NCI-H2171 treated with DMSO at 0.1 percent for 48 hours (cell line): ENCODE measurements around the gene VPS45.
A peak's percentile ranks its signal among the peaks of the same experiment; 100 is the strongest.
"Not testable (repeated sequence)": the region's sequence is repeated elsewhere in the genome, so short reads cannot be mapped to it uniquely, and the experiment has no call there.

Experiments used
- DNase-seq: peaks from one replicate; lab custom pipeline; 2025; lab: John Stamatoyannopoulos, UW

The VPS45 gene

DNA sequence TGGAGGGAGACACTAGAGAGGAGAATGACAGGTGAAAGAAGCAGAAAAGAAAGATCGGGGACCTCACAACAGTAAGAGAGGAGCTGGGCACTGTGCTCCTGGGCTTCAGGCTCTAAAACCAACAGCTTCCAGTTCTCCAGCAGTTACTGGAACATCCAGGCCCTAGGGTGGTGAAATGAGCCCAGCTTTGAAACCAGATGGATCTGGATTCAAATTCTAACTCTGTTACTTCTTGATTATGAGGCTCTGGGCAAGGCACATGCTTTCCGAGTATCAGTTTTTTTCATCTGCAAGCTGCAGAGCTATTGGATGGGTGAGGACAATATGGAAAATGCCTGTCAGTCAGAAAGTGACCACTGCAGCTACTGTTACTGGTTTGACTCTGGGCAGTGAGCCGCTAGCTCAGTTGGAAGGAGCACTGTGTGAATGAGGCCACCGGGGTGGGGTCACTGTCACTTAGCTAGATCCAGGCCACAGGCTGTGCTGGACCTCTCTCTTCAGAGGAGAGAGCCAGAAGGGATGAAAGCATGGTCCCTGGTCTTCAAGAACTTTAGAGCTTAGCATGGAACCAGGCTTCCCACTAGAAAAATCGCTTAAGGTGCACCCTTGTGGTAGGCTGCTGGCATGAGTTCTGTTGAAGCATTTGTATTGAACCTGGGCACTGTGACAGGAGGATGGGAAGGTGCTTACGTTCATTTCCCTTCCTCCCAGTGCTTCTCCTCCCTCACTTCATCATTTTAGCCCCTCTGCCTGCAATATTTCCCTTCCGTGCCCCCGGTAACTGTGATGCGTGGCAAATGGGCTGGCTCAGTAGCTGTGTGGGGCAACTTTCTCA lies 94.4 kb downstream of the VPS45 start:
- DNase-seq, result peak; percentile 36

DNA sequence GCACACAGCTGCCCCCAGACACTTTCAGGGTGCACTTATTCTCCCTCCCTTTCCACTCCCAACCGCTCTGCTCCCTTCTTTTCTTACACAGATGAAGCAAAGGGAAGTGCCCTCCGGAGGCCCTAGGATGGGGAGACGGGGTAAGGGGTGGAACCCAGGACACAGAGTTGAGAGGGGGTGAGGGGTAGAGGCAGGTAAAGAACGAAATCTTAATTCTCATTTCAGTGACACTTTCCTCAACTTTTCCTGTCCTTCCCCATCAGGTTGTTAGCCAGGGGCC lies 94.9 kb downstream of the VPS45 start:
- no peak for DNase-seq

DNA sequence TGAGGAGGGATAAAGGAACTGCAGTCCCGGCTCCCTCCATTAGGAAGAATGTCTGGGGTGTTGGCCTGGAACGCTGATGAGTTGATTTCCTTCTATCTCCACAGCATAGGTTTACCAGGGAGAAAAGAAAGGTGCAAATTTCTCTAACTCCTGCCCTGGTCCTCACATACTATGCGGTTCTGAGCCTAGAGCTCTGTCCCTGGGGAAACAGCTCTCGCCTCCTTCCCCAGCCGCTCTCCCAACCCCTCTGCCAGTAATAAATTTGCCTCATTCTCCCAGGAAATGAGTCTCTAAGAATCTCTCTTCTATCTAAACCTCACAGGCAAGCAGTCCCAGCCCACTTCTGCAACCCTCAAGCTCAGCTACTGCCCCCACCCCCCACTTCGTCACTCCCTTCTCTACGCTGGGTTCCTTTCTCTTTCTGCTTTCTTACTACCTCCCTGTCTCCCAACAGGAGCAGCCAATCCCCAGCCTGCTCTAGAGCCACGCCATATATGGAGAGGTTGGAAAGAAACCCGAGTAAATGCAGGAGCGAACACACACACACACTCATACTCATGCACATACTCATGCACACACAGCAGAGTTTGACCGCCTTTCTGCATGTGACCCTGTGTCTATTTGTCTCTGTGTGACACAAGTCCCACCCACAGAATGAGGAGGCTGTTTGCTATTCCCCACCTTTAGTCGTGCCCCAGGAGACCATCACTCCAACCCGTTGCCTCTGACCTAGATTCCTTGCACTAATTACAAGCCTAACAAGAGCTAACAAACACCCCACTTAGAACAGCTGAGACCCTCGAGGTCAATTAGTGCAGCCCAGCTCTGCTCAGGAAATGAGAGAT lies 95.5 kb downstream of the VPS45 start:
- peak; percentile 97 for DNase-seq

DNA sequence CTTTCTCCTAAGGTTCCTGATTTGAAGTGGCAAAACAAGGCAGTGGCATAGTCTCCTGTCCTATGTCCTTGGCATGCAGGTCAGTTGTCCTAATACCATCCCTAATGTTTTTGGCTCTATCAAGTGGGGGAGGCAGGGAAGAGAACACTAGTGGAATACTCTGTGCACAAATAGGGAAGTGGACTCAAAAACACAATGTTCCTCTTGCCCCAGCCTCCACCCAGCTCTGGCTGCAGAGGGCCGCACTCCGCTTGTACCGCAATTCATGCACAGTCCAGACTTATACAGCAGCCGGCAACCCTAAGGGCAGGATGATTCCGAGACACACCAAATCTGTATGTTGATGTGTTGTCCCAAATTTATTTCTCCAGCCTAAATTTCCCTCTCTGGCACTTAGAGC lies 96.6 kb downstream of the VPS45 start:
- no peak for DNase-seq

DNA sequence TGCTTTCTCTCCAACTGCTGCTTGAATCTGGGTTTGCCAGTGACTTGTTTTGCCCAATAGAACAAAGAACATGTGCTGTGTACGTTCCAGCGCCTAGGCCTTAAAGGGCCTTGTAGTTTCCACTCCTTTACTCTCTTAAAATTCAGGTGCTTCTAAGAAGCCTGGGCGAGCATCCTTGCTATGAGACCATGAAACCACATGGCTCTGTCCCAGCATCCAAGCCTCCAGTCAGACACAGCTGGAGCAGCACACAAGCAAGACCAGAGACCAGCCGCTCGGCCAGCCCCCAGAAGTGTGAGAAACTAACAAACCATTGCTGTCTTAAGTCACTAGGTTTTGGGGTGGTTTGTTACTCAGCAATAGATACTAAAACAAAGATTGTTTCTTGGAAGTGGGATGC lies 97.2 kb downstream of the VPS45 start:
- DNase-seq, result no peak

DNA sequence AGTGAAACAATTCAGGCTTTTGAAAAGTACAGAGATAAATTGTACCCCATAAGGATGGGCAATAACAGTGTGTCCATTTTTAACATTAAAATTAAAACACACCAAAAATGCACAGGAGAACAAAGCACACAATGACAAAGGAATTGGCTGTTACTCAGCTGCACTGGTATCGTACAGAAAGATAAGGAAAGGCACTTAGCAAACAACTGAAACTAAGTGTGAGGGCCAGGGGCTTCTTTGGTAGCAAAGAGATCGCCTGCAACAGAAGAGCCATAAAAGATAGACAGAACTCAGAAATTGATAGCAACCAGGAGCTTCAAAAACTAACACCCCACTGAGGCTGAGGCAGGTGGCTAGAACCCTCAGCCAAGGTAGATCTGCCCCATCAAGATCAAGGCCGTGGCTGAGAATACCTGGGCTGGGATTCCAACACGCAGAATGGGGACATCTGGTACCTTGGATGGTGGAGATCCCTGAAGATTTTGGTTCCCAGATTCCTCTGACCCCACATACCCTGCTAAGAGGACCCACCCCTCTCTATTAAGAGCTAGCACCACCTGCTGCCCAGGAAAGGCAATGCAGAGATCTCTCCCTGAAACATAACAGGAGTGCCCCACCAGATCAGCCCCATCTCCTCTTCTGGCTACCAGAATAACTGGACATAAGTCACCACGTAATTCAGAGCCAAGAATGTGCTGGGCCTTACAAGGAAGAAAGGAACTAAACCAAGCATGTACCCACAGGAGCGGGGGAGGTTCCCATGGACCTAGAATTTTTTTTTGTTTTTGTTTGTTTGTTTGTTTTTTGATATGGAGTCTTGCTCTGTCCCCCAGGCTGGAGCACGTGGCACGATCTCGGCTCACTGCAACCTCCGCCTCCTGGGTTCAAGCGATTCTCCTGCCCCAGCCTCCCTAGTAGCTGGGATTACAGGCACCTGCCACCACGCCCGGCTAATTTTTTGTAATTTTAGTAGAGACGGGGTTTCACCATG lies 98.3 kb downstream of the VPS45 start:
- peak; percentile 46 for DNase-seq

DNA sequence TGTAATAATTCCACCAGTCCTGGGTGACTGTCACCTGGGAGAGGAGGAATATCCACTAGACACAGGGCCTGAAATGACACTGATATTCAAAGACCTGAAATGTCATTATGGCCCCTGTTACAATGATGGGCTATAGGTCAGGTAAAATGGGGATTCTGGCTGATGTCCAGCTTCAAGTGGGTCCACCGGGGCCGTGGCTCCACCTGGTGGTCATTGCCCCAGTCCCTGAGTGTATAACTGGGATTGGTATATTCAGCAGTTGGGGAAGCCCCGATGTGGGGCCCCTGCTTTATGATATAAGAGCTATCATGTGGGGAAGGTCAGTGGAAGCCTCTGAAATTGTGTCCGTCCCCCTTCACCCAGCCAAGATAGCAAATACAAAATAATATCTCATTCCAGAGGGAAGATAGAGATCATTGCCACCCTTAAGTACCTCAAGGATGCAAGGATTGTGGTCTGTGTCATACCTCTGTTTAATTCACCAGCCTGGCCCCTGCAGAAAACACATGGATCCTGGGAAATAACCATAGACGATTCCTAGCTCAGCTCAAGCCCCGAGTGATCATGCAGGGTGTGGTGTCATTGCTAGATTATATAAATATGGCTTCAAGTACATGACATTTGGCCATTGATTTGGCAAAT lies 101.5 kb downstream of the VPS45 start:
- no peak for DNase-seq

DNA sequence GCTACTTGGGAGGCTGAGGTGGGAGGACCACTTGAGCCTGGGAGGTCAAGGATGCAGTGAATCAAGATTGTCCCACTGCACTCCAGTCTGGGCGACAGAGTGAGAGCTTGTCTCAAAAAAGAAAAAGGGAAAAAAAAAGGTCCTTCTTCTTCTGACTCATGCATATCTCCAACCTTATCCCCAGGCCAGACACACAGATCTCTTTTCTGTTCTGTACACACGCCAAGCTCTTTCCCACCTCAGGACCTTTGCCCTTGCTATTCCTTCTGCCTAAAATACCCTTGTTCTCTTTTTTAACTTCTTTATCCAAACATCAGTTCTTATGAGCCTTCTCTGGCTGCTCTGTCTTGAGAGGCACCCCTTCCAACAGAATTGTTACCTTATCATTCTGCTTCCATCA lies 104.2 kb downstream of the VPS45 start:
- no peak for DNase-seq

DNA sequence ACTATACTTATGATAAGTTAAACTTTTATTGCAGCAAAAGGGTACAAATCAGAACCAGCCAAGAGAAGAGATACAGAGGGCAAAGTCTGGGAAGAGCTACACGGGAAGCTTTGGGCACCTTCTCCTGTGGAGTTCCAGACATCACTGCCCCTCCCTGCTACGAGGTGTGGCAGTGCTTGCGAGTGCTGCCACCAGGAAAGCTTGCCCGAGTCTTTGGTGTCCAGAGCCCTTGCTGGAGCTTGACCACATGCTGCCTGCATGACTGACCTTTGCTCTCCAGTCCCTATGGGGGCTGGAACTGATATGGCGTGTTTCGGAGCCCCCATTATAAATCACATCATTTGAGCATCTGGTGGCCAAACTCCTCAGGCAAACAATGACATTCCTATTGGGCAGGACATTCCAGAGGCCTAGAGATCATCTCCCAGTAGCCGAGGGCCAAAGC lies 105.6 kb downstream of the VPS45 start:
- DNase-seq, result no peak

DNA sequence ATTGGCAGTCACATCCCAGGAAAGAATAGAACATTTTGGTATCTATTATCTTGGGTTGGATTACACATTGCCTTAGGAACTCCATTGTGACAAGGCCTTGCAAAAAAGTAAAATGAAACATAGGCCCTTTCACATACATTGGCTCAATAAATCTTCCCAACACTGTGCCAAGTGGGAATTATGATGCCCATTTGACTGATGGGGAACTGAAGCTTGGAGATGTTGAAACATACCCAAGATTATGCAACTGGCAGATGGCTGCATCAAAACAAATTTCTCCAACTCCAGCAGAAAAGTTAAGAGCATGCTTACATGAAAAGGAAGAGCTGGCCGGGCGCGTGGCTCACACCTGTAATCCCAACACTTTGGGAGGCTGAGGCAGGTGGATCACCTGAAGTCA lies 109.0 kb downstream of the VPS45 start:
- DNase-seq, result no peak

DNA sequence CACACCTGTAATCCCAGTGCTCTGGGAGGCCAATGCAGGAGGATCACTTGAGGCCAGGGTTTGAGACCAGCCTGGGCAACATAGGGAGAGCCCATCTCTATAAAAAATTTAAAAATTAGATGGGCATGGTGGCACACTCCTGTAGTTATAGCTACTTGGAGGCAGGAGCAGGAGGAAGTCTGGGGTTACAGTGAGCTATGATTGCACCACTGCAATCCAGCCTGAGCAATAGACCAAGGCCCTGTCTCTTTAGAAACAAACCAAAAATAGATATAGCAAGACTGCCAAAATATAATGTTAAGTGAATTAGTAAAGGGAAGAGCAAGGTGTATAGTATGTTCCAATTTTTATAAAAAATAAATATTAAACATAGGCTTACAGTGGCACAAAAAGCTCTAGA lies 111.0 kb downstream of the VPS45 start:
- DNase-seq, result no peak

DNA sequence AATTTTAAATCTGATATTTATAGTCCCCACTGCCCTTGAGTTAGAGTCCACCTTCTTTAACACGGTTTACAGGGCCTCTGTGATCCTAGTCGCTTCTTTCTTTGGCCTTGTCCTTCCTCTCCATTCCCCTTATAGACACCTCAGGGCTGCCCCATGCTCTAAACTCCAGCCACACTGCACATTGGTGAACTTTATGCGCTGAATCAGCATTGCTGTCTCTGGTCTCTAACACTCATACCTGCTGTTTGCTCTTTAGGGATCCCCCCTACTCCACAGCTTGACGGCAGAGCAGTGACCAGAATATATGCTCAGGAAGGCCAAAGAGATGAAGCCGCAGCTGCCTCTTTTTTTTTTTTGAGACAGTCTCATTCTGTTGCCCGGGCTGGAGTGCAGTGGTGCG lies 112.3 kb downstream of the VPS45 start:
- DNase-seq, result no peak

DNA sequence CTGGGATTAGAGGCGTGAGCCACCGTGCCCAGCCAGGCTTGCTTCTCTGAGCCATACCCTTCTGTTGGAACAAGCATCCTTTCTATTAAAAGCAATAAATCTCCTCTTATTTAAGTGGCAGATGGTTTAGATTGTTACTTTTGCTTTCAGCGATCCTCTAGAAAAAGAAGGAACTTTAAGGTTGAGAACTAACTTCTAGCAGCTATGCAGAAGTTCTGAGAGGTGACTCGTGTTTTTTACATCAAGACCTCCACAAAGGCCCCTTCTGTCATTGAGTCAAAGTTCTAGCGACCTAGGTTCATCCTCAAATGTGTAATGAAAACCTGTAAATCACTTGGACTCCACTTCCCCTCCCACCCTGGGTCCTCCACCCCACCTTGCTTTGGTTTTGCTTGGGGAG lies 112.9 kb downstream of the VPS45 start:
- no peak for DNase-seq

DNA sequence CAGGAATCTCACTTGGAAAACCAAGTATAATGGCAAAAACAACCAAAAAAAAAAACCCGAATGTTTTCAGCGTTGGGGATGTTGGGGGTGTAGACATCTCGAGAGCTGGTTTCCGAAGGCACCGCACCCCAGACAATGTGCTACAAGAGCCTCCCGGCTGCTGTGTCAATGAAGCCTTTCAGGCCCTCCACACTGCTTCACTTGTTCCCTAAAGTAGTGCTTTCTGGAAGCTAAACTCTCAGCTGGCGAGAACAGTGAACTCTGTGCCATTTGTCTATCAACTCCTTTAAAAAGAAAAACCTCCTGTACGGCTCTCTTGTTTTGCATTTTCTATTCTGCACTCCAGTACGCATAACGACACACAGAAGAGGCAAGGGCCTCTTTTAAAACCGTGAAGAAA lies 114.7 kb downstream of the VPS45 start:
- DNase-seq, result no peak

DNA sequence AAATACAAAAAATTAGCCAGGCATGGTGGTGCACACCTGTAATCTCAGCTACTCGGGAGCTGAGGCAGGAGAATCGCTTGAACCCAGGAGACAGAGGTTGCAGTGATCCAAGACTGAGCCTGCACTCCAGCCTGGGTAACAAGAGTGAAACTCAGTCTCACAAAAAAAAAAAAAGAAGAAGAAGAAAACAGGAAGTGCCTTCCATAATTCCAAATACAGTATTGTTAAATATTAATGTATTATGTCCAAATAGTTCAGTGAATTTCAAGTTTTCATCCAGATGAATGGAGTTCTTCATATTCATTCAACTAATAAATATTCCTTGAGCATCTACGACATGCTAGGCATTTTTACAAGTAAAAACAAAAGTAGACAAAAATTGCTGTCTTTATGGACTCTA lies 115.5 kb downstream of the VPS45 start:
- no peak for DNase-seq

DNA sequence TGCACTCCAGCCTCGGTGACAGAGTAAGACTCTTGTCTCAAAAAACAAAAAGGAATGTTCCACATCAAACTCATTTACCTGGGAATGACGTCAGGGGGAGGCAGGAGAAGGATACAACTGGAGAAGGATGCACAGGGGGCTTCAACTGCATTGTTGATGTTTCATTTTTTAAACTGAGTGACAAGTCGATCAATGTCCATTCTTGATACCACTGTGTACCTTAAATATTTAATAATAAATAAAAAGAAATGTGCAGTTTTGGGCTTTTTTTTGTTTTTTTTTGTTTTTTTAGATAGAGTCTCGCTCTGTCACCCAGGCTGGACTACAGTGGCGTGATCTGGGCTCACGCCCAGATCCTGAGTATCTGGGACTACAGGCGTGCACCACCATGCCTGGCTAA lies 117.9 kb downstream of the VPS45 start:
- DNase-seq, result no peak

DNA sequence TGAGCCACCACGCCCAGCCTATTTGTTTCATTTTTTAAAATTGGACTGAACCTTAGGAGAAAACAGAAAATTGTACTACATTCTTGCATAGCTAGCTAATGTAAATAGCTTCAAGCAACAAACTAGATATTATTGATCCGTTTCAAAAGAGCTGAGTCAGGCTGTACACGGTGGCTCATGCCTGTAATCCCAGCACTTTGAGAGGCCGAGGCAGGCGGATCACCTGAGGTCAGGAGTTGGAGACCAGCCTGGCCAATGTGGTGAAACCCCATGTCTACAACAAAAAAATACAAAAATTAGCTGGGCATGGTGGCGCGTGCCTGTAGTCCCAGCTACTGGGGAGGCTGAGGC lies 118.8 kb downstream of the VPS45 start:
- not testable (repeated sequence) for DNase-seq

DNA sequence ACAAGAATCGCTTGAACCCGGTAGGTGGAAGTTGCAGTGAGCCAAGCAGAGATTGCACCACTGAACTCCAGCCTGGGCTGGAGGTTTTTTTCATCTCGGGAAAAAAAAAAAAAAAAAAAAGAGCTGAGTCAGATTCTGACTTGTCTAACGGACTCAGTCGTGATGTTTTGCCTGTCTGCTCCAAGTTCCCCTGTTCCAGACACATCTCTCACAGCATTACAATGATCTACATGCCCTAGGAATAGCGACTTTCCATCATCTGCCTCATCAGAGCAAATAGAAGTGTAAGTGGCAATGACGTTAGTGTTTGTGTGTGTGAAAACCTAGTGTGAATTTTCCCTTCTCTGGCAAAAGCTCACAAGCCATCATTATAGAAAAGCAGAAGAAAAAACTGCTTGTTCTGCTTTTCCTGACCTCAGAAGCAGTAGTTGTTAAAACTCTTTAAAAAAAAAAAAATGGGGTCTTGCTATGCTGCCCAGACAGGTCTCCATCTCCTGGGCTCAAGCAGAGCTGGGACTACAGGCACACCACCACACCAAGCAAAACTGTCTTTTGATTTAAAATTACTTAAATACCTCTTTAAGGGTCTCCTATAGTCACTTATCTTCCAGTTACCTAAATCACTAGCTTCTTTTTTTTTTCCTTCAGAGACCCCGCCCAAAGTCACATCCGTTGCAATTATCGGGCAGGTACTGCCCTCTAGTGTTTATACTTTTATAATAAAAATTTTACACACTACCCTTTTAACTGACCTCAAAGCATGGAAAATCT lies 119.4 kb downstream of the VPS45 start:
- DNase-seq, result peak; percentile 84

DNA sequence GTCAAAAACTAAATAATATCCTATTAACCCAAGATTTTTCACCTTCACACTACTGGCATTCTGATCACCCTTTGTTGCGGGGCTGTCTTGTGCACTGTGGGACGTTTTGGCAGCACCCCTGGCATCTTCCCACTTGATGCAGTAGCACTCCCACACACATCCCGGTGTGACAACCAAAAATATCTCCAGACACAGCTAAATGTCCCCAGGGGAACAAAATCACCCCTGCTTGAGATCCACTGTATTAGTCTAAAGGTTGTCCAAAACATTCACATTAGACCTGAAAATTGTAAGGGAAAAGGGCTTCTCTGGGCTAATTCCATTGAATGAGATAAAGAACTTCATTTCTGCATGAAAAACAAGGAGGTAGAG lies 120.0 kb downstream of the VPS45 start:
- no peak for DNase-seq

DNA sequence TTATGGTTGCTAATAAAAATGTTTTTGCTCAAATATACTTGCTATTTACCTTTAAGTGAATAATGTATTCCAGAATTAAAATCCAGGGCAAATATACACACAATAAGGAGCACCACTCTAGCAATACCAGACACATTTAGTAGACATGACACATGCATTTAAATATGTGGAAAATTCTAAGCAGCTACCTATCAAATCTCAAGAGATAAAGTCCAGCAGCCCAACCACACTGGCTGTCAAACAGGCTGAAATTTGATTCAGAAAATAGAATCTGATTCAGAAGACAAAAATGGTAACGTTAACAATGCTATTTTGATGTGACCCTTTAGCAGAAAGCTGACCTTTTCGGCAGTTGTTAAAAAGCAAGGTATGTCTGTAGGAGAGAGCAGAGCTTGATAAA lies 124.4 kb downstream of the VPS45 start:
- DNase-seq, result no peak

DNA sequence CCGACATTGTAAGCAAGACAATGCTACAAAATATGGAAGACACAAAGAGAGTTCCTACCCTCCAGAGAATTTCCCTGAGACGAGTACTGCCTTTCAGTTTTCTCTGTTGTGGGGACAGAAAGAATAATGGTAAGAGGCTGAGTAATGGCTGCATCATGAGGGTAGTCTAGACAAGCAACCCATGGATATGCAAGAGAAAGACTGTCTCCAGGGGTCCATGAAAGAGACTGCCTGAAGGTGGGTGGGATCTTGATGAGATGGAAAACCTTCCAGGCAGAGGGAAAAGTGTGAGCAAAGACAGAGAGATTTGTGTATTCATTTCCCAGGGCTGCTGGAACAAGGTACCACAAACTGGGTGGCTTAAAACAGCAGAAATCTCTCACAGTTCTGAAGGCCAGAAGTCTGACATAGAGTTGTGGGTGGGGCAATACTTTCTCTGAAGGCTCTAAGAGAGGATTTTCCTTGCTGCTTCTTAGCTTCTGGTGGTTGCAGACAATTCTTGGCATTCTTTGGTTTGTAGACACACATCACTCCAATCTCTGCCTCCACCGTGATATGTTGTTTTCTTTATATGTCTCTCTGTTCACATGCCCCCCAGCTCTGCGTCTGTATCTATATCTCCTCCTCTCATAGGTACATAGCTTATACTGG lies 126.9 kb downstream of the VPS45 start:
- no peak for DNase-seq
